GM18519 (cell line): ENCODE data around the gene OLFM1.

Experiments used
- ATAC-seq: cut with Tn5 transposase; IDR thresholded peaks from one replicate; pipeline ENCODE4 v1.9.1; 2021; ENCODE audit warnings: mild to moderate bottlenecking, moderate library complexity; ENCODE audit not compliant: unreplicated experiment, low FRiP score

Gene OLFM1

DNA sequence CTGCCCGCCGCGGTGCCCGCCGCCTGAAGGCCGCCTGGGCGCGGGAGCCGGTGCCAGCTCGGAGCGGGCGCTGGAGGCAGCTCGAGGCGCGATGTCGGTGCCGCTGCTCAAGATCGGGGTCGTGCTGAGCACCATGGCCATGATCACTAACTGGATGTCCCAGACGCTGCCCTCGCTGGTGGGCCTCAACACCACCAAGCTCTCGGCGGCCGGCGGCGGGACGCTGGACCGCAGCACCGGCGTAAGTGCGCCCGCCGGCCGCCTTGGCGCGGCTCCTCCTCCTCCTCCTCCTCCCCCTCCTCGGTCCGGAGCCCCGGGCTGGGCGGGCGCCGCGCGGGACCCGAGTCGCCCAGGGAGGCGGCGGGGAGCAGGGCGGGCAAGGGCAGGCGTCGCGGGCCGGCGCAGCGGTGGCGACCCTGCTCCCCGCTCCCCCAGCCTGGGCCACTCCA, 455 bp downstream of the OLFM1 start:
- ATAC-seq, result no peak

DNA sequence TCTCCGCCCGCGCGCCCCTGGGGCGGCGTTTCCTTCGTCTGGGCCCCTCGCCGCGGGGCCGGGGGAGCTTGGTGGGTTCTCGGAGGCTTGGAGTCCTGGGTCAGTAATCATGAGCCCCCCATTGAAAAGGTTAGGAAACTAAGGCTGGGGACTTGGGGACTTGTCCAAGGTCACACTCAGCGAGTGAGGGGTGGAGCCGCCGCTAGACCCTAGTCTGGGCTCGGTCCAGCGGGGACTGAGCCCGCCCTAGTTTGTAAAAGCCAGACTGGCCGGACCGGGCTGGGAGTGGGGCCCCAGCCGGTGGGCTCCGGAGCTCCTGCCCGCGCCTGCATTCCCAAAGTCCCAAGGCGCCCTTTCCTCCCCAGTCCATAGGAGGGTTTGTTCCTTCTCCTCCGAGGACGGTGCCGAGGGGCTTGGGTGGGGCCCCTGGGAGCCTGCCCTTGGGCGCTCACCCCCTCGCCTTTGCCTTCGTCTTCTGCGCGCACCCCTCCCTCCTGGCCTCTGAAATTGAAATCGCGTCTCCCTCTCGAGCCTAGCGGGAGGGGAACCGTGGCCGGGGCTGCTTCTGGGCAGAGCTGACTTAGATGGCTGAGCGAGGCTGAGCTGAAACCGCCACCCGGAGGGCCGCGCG, 995 bp downstream of the OLFM1 start:
- no peak for ATAC-seq

DNA sequence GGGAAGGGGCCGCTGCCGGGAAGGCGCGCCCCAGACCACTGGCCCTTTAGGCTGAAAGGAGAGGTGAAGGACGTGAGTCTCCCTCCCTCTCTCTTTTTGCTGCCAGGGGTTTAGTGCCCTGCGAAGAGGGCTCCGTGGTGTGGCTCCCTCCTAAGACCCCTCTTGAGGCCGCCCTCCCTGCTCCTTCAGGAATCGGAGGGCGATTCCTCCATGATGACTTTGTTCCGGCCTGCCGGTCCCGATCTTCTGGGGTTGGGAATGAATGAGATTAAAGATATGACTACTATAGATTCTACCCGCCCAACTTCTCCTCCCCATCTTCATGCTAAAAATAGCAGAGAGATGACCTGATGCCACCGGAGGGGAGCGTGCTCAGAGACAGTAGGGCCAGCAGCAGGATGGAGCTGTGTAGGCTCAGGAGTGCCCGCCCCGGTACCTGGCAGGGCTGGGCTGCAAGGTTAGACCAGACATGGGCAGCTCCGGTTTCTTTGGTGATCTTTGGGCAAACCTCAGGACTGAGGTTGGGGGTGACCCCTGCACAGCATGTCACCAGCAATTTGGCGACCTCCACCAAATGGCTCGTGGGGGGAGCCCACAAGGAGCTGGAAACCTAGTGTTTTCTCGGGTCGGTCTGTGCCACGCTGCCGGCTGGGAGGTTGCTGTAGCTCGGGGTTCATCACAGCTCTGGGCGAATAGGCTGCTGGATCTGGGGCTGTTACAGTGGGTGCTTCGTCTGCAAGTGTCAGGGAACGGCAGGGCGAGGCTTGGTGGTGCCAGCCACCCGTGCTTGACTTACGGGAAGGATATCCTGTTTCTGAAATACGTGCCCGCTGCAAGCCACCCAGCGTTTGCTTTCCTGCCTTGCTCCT, 1.7 kb downstream of the OLFM1 start:
- ATAC-seq, result no peak

DNA sequence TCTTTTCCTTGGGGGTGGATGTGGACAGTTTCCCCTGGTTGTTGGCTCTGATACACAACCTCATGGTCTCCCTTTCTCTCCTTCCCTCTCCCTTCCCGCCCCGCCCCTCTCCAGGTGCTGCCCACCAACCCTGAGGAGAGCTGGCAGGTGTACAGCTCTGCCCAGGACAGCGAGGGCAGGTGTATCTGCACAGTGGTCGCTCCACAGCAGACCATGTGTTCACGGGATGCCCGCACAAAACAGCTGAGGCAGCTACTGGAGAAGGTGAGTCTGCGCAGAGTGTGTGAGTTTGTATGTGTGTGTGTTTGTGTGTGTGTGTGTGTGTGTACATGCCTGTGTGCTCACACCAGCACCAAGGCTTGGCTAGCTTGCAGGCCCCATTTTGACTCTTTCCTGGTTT, 2.6 kb downstream of the OLFM1 start:
- no peak for ATAC-seq

DNA sequence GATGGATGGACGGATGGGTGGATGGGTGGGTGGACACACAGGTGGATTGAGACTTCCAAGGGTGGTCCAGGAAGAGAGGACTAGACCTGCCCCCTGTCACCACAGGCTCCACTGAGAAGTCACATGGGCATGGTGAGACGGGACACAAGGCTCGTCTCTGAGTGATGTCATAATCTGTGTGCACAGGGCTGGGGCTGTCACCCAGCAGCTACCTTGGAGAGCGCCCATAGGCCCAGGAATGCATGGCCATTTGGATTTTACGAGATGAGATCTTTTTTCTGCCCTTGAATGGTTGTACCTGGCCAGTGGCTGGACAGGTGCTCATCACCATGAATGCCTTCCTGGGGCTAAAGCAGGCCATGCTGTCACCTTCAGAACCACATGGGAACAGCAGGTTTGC, 3.1 kb downstream of the OLFM1 start:
- no peak for ATAC-seq

DNA sequence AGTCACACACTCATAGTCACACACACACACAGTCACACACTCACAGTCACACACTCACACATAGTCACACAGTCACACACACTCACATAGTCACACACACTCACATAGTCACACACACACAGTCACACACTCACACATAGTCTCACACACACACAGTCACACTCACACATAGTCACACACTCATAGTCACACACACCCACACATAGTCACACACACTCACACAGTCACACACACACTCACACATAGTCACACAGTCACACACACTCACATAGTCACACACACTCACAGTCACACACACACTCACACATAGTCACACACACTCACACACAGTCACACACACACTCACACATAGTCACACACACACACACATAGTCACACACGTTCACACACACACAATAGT, 4.1 kb downstream of the OLFM1 start:
- ATAC-seq, result no peak

DNA sequence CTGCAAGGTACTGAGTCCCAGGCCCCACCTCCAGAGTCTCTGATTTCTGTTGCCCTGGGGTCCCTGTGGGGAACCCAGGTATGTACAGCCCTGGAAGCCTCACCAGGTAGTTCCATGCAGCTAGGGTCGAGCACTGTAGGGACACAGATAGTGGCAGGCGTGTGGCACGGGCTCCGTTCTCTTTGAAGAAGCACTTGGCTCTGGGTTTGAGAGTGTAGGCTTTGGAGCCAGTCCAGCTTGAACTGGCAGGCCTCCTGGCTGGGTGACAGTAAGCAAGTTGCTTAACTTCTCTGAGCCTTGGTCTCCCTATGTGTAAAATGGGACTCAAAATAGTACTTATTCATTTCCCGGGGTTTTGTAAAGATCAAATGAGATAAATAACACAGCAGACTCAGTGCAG, 5.6 kb downstream of the OLFM1 start:
- ATAC-seq, result no peak

DNA sequence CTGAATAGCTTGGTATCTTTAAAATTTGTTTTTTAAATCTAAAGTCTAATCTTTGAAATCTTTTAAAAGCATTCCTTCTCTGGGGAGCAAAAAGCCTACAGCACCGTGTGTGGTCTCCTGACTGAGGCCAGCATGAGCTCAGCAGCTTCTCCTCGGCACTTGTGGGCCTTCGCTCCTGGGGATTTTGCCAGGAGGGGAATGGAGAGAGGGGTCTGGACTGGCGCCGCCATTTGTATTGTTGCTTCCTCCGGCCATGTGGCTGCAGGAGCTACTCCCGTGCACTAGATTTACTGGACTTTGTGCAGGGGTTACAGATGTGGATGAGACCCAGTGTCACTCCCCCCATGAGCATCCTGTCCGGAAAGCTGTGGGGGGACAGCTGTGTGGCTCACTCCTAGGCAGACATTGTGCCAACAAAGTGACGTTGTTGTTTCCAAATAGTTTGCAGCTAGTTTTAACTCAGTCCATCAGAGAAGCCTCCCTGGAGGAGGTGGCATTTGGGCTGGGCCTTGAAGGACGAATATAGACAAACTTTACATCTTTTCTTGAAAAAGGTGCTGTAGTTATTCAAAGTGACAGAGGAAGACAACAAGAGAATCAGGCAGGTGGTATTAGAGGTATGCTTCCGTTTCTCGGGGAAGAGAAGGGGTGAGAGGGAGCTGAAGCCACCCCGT, 6.6 kb downstream of the OLFM1 start:
- no peak for ATAC-seq

DNA sequence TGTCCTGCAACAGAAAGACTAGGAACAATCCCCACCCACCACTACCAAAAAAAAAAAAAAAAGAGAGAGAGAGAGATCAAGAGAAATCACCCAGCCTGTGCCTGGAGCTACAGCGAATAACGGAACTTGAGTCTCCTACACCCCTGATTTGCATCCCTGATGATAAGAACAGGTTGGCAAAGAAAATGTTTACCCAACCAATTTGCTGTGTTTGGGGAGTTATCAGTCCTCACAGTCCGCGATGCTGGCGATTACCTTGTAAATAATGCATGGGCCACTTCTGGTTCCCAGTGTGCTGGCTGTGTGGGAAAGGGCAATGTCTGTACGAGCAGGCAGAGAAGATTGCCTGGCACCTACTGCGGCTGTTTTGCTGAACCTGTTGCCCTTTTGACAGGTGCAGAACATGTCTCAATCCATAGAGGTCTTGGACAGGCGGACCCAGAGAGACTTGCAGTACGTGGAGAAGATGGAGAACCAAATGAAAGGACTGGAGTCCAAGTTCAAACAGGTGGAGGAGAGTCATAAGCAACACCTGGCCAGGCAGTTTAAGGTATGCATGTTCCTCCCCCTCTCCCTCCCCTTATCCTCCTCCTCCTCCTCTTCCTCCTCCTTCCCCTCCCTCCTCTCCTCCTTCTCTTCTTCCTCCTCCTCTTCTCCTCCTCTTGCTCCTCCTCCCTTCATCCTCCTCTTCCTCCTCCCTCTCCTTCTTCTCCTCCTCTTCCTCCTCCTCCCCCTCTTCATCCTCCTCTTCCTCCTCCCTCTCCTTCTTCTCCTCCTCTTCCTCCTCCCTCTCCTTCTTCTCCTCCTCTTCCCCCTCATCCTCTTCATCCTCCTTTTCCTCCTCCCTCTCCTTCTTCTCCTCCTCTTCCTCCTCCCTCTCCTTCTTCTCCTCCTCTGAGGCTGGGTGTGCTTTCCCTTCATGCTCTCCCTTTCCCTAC, 8.3 kb downstream of the OLFM1 start:
- ATAC-seq, result no peak

DNA sequence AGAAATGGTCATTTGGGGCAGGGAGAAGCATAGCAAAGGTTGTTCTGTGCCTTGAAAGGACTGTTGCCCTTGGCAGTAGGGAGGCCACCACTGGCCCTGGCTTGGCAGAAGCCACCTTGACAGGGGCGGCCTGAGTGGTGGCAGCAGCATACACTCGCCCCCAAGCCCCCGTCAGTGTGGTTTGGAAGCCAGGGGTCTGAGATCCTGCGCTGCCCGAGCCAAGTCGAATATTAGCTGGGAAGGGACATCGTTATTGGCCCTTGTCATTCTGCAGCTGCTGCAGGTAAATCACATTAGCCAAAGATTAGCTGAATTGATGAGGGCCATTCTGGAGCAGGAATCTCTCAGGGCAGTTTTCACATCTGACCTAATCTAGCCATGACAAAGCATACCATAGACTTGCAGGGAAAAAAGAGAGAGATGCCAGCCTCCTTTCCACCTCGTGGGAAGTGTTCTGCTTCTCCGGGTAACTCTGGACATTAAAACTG, 9.0 kb downstream of the OLFM1 start:
- ATAC-seq, result no peak

DNA sequence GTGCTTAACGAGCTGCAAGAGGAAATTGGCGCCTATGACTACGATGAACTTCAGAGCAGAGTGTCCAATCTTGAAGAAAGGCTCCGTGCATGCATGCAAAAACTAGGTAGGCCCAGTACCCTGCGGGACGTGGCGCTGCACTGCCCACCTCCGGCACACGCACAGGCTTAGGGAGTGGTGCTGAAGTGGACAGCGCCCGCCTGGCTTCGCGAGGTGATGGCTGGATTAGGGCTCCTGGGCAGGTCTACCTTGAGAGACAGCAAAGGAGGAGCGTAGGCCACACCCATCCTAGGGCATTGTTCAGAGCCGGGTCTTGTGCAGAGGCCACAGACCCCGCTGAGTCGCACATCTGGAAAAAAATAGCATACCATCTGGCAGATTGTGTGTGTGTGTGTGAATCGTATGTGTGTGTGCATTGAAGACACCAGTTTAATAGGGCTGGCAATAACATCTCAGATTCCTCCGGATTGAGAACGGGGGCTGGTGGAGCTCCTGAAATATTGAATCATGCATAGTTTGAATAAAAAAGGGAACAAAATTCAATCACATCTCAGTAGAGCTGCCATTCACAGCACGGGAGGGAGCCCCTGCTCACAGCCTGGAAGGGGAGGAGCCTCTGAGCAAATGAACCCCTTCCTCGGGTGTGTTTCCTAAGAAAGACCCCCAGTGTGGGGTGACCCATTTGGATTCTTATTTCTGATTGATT, 11.1 kb downstream of the OLFM1 start:
- ATAC-seq, result no peak

DNA sequence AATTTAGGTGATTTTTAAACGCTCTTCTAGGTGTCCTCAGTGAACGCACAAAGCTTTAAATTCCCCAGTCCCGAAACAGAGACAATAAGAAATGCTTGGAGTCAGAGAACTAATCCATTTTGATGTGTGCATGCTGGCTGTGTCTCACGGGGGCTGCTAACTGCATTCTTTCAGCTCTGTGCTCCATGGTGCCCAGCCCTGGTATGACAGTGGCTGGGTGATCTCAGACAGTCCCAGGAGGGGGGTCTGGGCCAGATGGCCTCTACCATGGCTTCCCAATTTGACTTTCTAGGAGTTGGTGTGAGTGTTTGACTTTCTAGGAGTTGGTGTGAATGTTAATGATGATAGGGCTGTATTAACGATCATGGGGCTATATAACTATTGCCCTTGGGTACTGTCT, 12.1 kb downstream of the OLFM1 start:
- no peak for ATAC-seq

DNA sequence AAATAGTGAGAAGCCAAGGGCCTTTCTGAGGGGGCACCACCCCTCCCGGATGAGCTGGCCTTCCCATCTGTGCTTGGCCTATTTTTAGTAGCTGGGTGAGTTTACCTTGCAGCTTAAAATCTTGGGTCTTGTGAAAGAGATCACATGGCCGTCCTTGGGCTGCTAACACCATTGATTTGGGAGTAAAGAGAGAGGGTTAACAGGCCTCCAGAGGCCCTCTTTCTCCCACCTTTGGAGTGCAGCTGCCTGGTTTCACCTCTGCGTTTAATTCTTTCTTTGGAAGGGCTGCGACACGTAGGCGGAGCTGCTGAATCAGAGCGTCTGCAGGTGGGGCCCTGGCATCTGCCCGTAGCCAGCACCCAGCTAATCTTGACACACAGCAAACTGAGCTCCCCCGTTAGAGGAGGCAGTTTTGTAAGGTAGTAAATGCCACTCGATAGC, 12.8 kb downstream of the OLFM1 start:
- ATAC-seq, result no peak

DNA sequence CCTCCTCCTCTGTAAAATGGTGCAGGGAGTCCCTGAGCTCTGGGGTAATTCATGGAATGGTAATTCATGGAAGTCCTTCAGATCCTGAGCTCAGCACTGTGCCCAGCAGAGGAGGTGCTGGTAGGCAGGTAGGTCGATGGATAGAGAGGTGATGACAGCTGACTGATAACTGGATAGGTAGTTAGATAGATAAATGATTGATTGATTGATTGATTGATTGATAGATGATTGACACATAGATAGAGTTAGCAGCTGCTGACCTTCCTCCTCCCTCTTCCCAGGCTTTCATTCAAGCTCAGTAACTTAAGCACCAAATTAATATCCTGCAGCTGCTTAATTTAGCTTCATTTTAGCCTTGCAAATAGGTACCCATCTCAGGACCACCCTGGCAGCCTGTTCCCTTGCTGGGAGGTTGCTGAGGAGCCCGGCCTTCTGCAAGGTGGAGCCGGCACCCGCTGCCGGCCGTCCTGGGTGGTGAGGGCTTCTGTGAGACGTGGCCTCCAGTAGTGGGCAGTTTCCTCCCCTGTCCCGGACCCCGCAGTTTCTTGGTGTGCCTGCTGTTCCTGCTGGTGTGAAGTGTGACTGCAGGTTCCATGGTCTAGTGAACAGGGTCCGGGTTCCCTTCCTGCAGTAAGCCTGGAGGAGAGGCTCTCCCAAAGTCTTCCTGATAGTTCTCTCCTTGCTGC, 13.4 kb downstream of the OLFM1 start:
- no peak for ATAC-seq

DNA sequence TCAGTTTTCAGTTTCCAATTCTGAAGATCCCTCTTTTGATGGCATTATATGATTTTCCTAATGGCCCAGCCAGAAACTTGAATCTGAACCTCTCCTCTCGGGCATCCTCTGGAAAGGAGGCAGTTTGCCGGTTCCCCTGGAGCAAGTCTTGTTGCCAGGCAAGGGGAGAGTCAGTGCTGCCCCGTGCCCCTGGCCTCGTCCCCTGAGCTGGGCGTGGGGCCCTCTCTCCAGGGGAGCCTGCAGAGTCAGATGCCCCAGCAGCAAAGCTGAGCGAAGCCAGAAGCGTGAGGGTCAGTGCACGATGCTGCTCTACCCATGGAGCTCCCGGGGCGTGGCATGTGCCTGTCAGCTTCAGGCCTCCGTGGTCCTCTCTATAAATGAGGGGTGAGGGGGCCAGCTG, 14.0 kb downstream of the OLFM1 start:
- no peak for ATAC-seq

DNA sequence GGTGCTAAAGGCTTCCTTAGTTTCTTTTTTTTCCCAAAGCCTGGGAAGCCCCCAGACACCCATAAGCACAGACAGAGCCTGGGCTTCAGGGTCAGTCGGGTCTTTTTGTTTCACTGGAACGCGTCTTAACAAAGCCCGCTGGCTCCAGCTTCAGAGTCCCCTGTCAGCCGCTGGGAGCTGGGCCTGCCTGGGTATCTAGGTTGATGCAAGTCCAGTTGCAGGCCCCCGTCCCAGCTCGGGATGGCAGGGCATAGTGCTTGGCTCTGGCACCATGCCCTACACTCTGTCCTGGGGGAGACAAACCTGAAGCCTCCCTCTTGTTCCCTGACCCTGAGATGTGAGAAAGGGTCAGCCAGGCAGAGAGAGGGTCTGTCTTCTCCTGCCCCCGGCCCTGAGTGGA, 14.5 kb downstream of the OLFM1 start:
- no peak for ATAC-seq

DNA sequence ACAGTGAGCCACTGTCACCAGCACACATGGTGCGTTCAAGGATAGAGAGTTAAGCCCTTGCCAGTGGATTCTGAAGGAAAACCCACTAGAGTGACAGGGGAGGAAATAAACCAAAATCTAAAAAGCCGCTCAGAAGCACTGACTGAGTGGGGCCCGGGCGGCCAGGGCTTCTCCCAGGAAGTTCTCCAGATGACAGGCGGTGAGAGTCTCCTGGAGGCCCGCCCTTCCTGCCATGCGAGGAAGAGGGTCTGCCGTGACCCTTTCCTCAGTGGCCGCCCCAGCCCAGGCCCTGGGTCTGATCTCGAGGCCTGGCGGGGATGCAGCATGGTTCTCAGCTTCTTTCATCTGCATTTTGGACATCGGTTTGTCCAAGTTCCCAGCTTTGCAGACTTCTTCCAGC, 14.9 kb downstream of the OLFM1 start:
- ATAC-seq, result no peak

DNA sequence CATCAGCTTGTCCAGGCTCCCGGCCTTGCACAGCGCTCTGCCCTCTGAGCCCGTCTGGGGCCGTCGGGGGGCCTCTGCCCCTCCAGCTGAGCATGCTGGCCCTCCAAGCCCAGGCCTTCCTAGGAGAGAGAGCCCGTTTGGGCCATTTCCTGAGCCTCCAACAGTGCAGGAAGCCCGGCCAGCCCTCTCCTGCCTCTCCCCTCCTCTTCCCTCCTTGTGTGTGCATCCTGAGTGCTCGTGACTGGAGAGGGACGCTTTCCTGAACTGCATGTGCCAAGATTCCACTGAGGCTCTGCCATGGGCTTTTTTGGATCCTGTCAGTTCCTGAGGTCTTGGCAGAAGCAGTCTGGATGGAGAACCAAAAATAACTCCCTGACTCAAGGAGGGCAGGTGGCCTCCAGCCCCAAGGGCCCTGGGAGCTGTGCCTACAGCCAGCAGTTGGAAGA, 15.6 kb downstream of the OLFM1 start:
- ATAC-seq, result no peak
